ENCODE measurements around the gene SYNPO2L. TPM values are rescaled to one million over a fixed set of nuclear protein-coding genes. Genes with fewer than 3 reads are reported as not detected.
"Not testable (repeated sequence)": the region's sequence is repeated elsewhere in the genome, so short reads cannot be mapped to it uniquely, and the experiment has no call there.

SYNPO2L gene
- total RNA-seq, 2 donors from 2014 or later: not detected

DNA sequence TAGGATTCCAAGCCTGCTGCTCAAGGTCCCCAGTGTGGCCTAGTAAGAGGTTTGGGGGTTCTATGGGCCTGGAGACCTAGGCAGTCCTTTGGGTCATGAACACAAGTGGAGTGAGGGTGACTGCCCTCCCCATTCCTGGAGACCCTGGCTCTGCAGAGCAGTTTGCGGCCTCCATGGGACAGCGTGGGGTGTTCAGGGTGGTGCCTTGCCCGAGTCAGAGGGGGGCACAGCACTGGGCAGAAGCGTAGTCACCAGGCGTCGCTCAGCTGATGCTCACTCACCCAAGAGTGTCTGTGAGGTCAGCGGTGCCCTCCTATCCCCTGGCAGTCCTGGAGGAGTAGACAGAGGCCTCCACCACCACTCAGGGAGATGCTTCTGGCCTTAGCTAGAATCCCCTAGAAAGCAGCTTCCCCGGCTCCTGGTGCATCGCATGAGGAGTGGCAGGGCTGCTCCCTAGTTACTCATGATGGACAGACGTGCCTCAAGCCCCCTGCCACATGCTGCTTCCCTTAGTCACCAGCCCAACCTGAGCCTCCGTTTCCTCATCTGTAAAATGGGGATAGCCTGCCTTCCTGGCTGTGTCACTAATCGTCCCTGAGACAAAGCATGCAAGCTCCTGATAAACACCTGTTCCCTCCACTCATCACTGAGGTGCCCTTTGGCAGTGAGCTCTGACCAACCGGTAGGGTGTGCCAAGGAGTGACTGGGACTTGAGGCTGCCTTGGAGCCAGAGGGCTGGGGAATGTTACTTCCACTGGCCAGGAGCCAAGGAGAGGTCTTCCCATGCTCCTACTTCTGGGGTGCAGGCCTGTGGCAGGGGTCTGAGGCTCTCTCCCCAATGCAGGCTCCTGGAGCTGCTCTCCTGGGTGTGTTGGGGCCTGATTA lies 8.6 kb upstream of the SYNPO2L start:
- not testable (repeated sequence) for H3K27ac ChIP-seq; H3K9me3 ChIP-seq; DNase-seq (ENCODE audit: low spot score); ATAC-seq (ENCODE audit: insufficient number of reproducible peaks, low FRiP score, low read depth); H3K4me1 ChIP-seq (ENCODE audit: control insufficient read depth in 1 of 2, low read depth in 2 of 2); H3K36me3 ChIP-seq; H3K27me3 ChIP-seq (replicated peaks; ENCODE audit: insufficient read depth); H3K4me3 ChIP-seq

DNA sequence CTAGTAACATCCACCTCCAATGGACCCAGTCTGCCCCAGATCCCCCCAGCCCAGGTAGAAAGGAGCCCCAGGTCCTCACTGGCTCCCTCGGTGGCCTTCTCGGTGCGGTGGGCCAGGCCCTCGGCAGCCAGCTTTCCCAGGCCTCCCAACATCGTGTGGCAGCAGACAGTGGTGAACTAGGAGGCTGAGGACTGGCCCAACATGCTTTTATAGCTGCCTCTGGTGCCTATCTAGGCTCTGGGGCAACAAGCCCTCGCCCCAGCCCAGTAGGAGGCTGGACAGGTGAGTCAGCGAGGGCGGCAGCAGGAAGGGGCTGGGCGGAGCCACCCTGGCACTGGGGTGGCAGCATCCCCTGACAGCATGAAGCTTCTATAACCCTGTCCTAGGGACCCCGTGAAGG lies 7.8 kb upstream of the SYNPO2L start:
- not testable (repeated sequence) for H3K36me3 ChIP-seq; H3K4me3 ChIP-seq; H3K4me1 ChIP-seq (ENCODE audit: control insufficient read depth in 1 of 2, low read depth in 2 of 2); DNase-seq (ENCODE audit: low spot score); H3K27me3 ChIP-seq (replicated peaks; ENCODE audit: insufficient read depth); H3K9me3 ChIP-seq; ATAC-seq (ENCODE audit: insufficient number of reproducible peaks, low FRiP score, low read depth); H3K27ac ChIP-seq

DNA sequence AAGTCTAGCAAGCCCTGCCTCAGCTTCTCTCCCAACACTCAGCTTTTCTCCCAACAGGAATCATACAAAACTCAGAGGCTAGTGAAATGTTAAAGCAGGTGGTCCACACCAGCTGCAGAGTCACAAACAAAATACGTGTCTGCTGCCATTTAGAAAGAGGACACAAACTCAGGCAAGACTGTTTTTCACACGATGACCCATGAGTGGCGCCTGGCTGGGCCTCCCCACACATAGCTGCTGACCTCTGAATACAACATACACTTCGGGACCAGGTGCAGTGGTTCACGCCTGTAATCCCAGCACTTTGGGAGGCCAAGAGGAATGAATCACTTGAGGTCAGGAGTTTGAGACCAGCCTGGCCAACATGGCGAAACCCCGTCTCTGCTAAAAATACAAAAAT lies 6.9 kb upstream of the SYNPO2L start:
- H3K36me3 ChIP-seq: not testable (repeated sequence)

DNA sequence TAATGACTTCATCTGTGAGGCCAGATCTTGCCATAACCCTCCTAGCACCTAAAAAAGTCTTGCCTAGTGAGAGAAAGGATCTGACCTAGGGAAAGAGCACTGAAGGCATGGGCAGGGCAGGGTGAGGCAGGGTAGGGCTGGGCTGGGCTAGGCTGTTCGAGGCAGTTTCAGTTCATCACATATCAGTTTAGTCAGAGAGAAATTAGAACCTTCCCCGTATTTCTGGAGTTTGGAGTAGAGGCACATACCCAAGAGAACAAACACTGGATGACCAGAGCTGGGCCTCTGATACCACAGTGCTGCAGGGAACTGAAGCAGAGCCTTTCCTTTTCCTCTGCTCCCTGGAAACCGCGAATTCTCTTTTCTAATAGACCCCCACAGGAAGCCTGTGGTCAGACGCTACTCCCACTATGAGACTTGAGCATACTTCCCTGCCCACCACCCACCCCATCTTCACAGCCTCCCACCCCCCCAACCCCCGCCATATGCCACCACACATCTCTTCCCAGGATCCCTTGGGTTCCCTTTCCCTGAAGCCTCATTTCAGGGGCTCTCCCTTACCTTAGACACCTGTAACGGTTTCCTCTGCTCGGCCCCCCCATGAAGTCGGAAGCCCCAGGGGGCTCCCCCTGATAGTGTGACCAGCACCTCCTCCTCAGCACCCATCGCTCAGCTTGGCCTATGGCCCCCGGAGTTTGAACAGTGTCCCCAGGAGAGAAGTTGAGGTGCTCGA lies 406 bp downstream of the SYNPO2L start:
- ATAC-seq (ENCODE audit: insufficient number of reproducible peaks, low FRiP score, low read depth) (no peak), DNase-seq (ENCODE audit: low spot score) (no peak)
- Histone ChIP-seq H3K9me3 (no peaks in the 10 kb centered on the region), H3K36me3 (no peaks in the 10 kb centered on the region), H3K4me1 (ENCODE audit: control insufficient read depth in 1 of 2, low read depth in 2 of 2) (peaks cover 17 to 33% of the 10 kb centered on the region in 2 donors), H3K27me3 (replicated peaks; ENCODE audit: insufficient read depth) (no peaks in the 10 kb centered on the region), H3K4me3 (peak overlapping the region; percentile 53), H3K27ac (peak overlapping the region; percentile 76 to 87)
- TF ChIP-seq, protein P1, sequence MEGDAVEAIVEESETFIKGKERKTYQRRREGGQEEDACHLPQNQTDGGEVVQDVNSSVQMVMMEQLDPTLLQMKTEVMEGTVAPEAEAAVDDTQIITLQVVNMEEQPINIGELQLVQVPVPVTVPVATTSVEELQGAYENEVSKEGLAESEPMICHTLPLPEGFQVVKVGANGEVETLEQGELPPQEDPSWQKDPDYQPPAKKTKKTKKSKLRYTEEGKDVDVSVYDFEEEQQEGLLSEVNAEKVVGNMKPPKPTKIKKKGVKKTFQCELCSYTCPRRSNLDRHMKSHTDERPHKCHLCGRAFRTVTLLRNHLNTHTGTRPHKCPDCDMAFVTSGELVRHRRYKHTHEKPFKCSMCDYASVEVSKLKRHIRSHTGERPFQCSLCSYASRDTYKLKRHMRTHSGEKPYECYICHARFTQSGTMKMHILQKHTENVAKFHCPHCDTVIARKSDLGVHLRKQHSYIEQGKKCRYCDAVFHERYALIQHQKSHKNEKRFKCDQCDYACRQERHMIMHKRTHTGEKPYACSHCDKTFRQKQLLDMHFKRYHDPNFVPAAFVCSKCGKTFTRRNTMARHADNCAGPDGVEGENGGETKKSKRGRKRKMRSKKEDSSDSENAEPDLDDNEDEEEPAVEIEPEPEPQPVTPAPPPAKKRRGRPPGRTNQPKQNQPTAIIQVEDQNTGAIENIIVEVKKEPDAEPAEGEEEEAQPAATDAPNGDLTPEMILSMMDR (IDR thresholded peaks at IDR 0.05): no peak

More for the DNA sequence above, 6.9 kb upstream of the SYNPO2L start:
- not testable (repeated sequence) for H3K4me1 ChIP-seq (ENCODE audit: control insufficient read depth in 1 of 2, low read depth in 2 of 2); H3K27me3 ChIP-seq (replicated peaks; ENCODE audit: insufficient read depth); DNase-seq (ENCODE audit: low spot score); H3K9me3 ChIP-seq; H3K27ac ChIP-seq; H3K4me3 ChIP-seq; ATAC-seq (ENCODE audit: insufficient number of reproducible peaks, low FRiP score, low read depth)

DNA sequence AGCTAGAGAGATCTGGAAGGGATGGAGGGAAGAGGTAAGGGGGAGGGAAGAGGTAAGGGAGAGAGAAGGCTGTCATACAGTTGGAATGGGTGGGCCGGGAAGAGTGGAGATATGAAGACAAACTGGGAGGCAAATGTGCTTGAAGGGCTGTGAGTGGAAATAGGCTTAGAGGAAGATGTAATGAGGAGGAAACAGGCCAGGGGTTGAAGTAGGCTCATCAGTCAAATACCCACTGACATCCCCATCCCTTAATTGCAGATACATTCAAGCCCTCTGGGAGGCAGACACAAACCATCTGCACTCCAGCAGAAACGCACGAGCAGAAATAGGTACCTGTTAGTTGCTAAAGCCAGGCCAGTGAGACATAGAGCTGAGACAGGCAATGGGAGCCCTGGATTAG lies 2.1 kb downstream of the SYNPO2L start:
- TF ChIP-seq, protein P1 (IDR thresholded peaks at IDR 0.05): no peak
- H3K4me3 ChIP-seq: no peak overlapping the region
- no peaks in the 10 kb centered on the region for H3K9me3 ChIP-seq
- no peak overlapping the region for H3K27ac ChIP-seq
- no peaks in the 10 kb centered on the region for H3K36me3 ChIP-seq
- H3K4me1 ChIP-seq (ENCODE audit: control insufficient read depth in 1 of 2, low read depth in 2 of 2): peaks cover 18 to 35% of the 10 kb centered on the region in 2 donors
- ATAC-seq (ENCODE audit: insufficient number of reproducible peaks, low FRiP score, low read depth): no peak
- no peaks in the 10 kb centered on the region for H3K27me3 ChIP-seq (replicated peaks; ENCODE audit: insufficient read depth)
- DNase-seq (ENCODE audit: low spot score): no peak

DNA sequence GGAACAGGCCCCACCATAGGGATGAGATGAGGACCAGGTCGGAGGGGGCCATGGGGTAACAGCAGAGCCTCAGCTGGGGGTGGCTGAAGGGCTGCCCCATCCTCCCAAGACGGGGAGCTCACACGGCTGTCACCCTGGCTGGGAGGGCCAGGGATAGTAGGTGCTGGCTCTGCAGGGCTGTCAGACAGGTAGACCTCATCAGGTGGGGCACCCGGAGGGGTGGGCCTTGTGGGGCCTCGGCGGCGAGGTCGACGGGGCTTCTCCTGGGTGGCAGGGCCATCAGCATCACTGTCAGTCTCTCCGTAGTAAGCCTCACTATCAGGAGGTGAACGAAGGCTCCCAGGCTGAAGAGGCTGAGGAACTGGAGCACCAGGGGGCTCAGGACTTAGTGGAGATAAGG lies 2.6 kb downstream of the SYNPO2L start:
- ATAC-seq (ENCODE audit: insufficient number of reproducible peaks, low FRiP score, low read depth): no peak
- no peak for DNase-seq (ENCODE audit: low spot score)
- TF ChIP-seq, protein P1 (IDR thresholded peaks at IDR 0.05): no peak
- Histone ChIP-seq H3K4me3 (no peak overlapping the region), H3K9me3 (no peaks in the 10 kb centered on the region), H3K36me3 (no peaks in the 10 kb centered on the region), H3K27ac (no peak overlapping the region), H3K4me1 (ENCODE audit: control insufficient read depth in 1 of 2, low read depth in 2 of 2) (peaks cover 23 to 40% of the 10 kb centered on the region in 2 donors), H3K27me3 (replicated peaks; ENCODE audit: insufficient read depth) (no peaks in the 10 kb centered on the region)

Measured in thoracic aorta (tissue), 2 donors.